ENCODE results near the gene TGFB2. TPM values are rescaled to one million over a fixed set of nuclear protein-coding genes. Genes with fewer than 3 reads are reported as not detected.

Gene TGFB2
- total and polyA plus RNA-seq, 2 donors (not counting 3 experiments of a cell fraction or from before 2014, with no cell fraction given) = 21.2 to 43.5 TPM

- ChIA-PET POLR2A (no interaction called here), CTCF (interaction anchor here (1.2 kb wide), 1 partner anchor 658 kb away, joined by 3 read pairs; no protein-coding TSS in a partner anchor)
- no peak overlapping the region for H3K4me2 ChIP-seq (ENCODE audit: insufficient read depth, low read length)
- H3K27ac ChIP-seq (ENCODE audit: insufficient read depth, low read depth, low read length) = no peak overlapping the region
- no peak overlapping the region for H2AFZ ChIP-seq (ENCODE audit: low read depth, low read length)
- no peak overlapping the region for H3K9ac ChIP-seq (replicated peaks; ENCODE audit: extremely low read depth, insufficient read depth, low read length)
- FAIRE-seq (no peak), DNase-seq (ENCODE audit: low read depth, low spot score) (no peak)
- H3K4me1 ChIP-seq (ENCODE audit: control insufficient read depth, extremely low read depth, insufficient read depth, low read length) = no peaks in the 10 kb centered on the region
- BruUV-seq (replicated peaks) = no TSS peak
- H3K79me2 ChIP-seq (ENCODE audit: control insufficient read depth, insufficient read depth, low read length) = no peaks in the 10 kb centered on the region
- H3K9me1 ChIP-seq (replicated peaks; ENCODE audit: control insufficient read depth, extremely low read depth, insufficient read depth, low read length) = no peaks in the 10 kb centered on the region
- H3K36me3 ChIP-seq (ENCODE audit: control insufficient read depth in 2 of 2, extremely low read depth in 1 of 2, insufficient read depth in 2 of 2, low read length in 2 of 2) = peaks cover 0 to 2% of the 10 kb centered on the region in 2 experiments
- dilution Hi-C loops (cut with MboI; ENCODE audit: extremely low pct_ligation_motif_present, low sequenced_read_pairs) (no loop called here), intact Hi-C loops (cut with micrococcal nuclease) (no loop called here)
- H4K20me1 ChIP-seq (replicated peaks; ENCODE audit: control insufficient read depth, extremely low read depth, insufficient read depth, low read length) = no peaks in the 10 kb centered on the region
- H3K4me3 ChIP-seq (replicated peaks in 1 of 3; ENCODE audit: insufficient read depth in 1 of 3, low read depth in 1 of 3, low read length in 3 of 3) = no peak overlapping the region
- TF ChIP-seq GATA2 (IDR thresholded peaks at IDR 0.05; ENCODE audit: insufficient read depth, insufficient read length, low read depth, low read length) = no peak
- no peak for TF ChIP-seq EZH2 (IDR thresholded peaks at IDR 0.05; ENCODE audit: borderline replicate concordance, low read depth, low read length, severe bottlenecking)
- TF ChIP-seq FOS (IDR thresholded peaks at IDR 0.05; ENCODE audit: borderline replicate concordance, insufficient read depth, low read length) = no peak
- TF ChIP-seq CTCF (IDR thresholded peaks at IDR 0.05; ENCODE audit: extremely low read depth in 1 of 2, insufficient read depth in 1 of 2, low read depth in 1 of 2, low read length in 2 of 2) = no peak
- no peak for TF ChIP-seq MAX (IDR thresholded peaks at IDR 0.05; ENCODE audit: insufficient read depth, insufficient read length)
- no peak for TF ChIP-seq POLR2A (IDR thresholded peaks at IDR 0.05; ENCODE audit: low read depth, low read length)
- no peak for TF ChIP-seq JUN (IDR thresholded peaks at IDR 0.05; ENCODE audit: borderline replicate concordance, insufficient read depth, insufficient read length, low read depth)
- TF ChIP-seq MYC (IDR thresholded peaks at IDR 0.05; ENCODE audit: low read depth, low read length) = no peak
- TF ChIP-seq POLR2AphosphoS5 (IDR thresholded peaks at IDR 0.05; ENCODE audit: insufficient read depth, low read depth, low read length) = no peak
- H3K27me3 ChIP-seq (ENCODE audit: control insufficient read depth in 2 of 2, insufficient read depth in 2 of 2, low read length in 2 of 2) = no peaks in the 10 kb centered on the region
- no peaks in the 10 kb centered on the region for H3K9me3 ChIP-seq (replicated peaks; ENCODE audit: control insufficient read depth, insufficient read depth, low read length)
These were observed 63.8 kb downstream of the TGFB2 start for GRCh38 chr1:218408942-218409341.
